Osteocyte (in vitro differentiated cells): Measurements from ENCODE around the gene SHISA9. TPM values are rescaled to one million over a fixed set of nuclear protein-coding genes. Genes with fewer than 3 reads are reported as not detected.

Experiments used
- DNase-seq: peaks from one replicate; pipeline ENCODE4 v3.0.0; 2021; ENCODE audit warnings: mixed read lengths; ENCODE audit not compliant: unreplicated experiment; ENCODE audit errors: extremely low spot score
- H3K27ac Mint-ChIP-seq: one replicate; pipeline ENCODE4 v1.8.0; 2021; ENCODE audit warnings: mild to moderate bottlenecking, mixed read lengths; ENCODE audit not compliant: unreplicated experiment
- H3K27me3 Mint-ChIP-seq: one replicate; pipeline ENCODE4 v1.8.0; 2021; ENCODE audit warnings: mixed read lengths; ENCODE audit not compliant: unreplicated experiment
- H3K36me3 Mint-ChIP-seq: one replicate; pipeline ENCODE4 v1.8.0; 2021; ENCODE audit warnings: mixed read lengths; ENCODE audit not compliant: unreplicated experiment
- H3K4me1 Mint-ChIP-seq: one replicate; pipeline ENCODE4 v1.8.0; 2021; ENCODE audit warnings: mixed read lengths; ENCODE audit not compliant: unreplicated experiment
- H3K4me3 Mint-ChIP-seq: one replicate; pipeline ENCODE4 v1.8.0; 2021; ENCODE audit warnings: mild to moderate bottlenecking, moderate library complexity, mixed read lengths; ENCODE audit not compliant: unreplicated experiment
- H3K9me3 Mint-ChIP-seq: one replicate; pipeline ENCODE4 v1.8.0; 2021; ENCODE audit warnings: mixed read lengths; ENCODE audit not compliant: unreplicated experiment
- CTCF ChIP-seq: fragments of 200-600 bp; sonication (generic); IDR thresholded peaks from 2 replicates; pipeline ENCODE4 v1.5.0; 2021; ENCODE audit warnings: antibody characterized with exemption, mild to moderate bottlenecking, moderate library complexity
- total RNA-seq: library from RNA; stranded (reverse); gene quantifications from 2 replicates; pipeline ENCODE4 v1.2.1, GENCODE V29; 2021

Gene SHISA9
- total RNA-seq, 1 donor from 2014 or later = not detected

DNA sequence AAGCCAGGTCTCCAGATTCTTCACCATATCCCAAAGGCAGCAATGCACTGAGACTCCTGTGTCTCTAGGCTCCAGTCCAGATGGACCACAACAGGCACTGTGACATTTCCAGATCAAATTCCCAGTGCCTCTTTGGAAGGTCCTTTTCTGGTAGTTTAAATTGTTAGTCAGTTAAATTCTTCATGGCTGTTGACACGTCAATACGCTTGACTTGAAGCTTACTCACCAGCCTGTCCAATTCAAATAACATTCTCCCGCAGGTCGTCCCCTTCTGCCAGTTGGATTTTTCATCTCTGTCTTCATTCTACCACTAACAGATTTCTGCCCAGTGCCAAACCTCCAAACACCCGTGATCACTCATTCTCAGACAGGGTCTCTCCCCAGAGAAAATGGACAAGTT, 86.7 kb downstream of the SHISA9 start:
- H3K4me3 Mint-ChIP-seq = no peak overlapping the region
- no peak for DNase-seq

GRCh38 chr16:12992066-12992465, 90.7 kb downstream of the SHISA9 start:
- H3K4me1 Mint-ChIP-seq = no peaks in the 10 kb centered on the region
- H3K27me3 Mint-ChIP-seq = no peaks in the 10 kb centered on the region
- no peak overlapping the region for H3K4me3 Mint-ChIP-seq
- TF ChIP-seq CTCF = no peak
- no peaks in the 10 kb centered on the region for H3K36me3 Mint-ChIP-seq
- H3K27ac Mint-ChIP-seq = no peak overlapping the region
- DNase-seq = no peak
- peaks cover 37% of the 10 kb centered on the region for H3K9me3 Mint-ChIP-seq

More for the DNA sequence above, 86.7 kb downstream of the SHISA9 start:
- Mint-ChIP-seq H3K9me3 (peaks cover 34% of the 10 kb centered on the region), H3K36me3 (no peaks in the 10 kb centered on the region), H3K27ac (no peak overlapping the region), H3K4me1 (no peaks in the 10 kb centered on the region), H3K27me3 (no peaks in the 10 kb centered on the region)
- TF ChIP-seq CTCF = no peak

DNA sequence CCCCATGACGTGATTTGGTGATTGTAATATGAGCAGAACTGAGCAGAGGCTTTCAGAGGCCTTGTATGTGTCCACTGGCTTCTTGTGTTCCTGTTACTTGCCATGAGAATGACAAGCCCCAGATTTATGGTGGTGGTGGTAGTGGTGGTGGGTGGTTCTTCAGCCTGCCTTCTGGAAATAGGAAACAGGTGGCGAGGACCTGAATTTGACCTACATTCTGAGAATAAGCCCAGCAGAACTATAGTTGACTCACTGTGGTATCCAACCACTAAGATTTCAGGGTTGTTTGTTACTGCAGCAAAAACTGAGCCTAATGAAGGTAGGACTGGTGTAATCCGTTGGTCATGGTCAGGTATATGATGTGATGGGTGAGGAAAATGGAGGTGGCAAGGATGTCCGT, 93.0 kb downstream of the SHISA9 start:
- Mint-ChIP-seq H3K27ac (no peak overlapping the region), H3K27me3 (no peaks in the 10 kb centered on the region), H3K4me1 (no peaks in the 10 kb centered on the region), H3K4me3 (no peak overlapping the region), H3K36me3 (no peaks in the 10 kb centered on the region), H3K9me3 (peaks cover 27% of the 10 kb centered on the region)
- no peak for TF ChIP-seq CTCF
- DNase-seq = no peak

GRCh38 chr16:12995721-12996372, 94.4 kb downstream of the SHISA9 start:
- H3K9me3 Mint-ChIP-seq = peaks cover 33% of the 10 kb centered on the region
- no peaks in the 10 kb centered on the region for H3K36me3 Mint-ChIP-seq
- no peak overlapping the region for H3K27ac Mint-ChIP-seq
- TF ChIP-seq CTCF = no peak
- no peak overlapping the region for H3K4me3 Mint-ChIP-seq
- H3K27me3 Mint-ChIP-seq = no peaks in the 10 kb centered on the region
- DNase-seq = no peak
- H3K4me1 Mint-ChIP-seq = no peaks in the 10 kb centered on the region

DNA sequence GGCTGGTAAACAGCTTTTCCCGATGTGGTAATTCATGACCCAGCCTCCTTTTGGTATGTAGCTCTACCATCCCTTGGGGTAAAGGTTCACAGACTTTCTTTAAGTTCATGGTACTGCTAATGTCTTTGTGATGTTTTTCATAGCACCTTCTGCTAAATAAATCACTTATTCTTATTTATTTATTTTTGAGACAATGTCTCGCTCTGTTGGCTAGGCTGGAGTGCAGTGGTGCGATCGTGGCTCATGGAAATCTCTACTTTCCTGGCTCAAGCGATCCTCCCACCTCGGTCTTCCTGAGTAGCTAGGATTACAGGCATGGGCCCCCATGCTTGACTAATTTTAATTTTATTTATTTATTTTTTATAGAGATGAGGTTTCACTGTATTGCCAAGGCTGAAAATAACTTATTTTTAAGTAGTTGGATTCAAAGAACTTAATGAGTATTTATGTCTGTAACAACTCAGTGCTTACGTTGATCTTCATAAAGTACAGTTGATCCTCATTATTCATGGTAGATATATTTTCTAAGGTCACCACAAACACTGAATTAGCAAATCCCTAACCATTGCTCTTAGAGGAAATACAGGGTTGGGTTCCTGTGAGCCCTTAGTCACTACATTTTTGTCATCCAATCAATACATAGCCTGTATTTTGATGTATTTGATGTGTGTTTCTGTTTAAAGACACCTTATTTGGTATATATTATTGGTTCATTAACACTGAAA, 97.1 kb downstream of the SHISA9 start:
- no peak for DNase-seq
- H3K4me1 Mint-ChIP-seq = no peaks in the 10 kb centered on the region
- no peaks in the 10 kb centered on the region for H3K36me3 Mint-ChIP-seq
- H3K4me3 Mint-ChIP-seq = no peak overlapping the region
- H3K9me3 Mint-ChIP-seq = peaks cover 31% of the 10 kb centered on the region
- H3K27ac Mint-ChIP-seq = no peak overlapping the region
- no peak for TF ChIP-seq CTCF
- no peaks in the 10 kb centered on the region for H3K27me3 Mint-ChIP-seq
